Measurements from ENCODE around the gene TOP3B. TPM values are rescaled to one million over a fixed set of nuclear protein-coding genes. Genes with fewer than 3 reads are reported as not detected.

The TOP3B gene
- total RNA-seq, 2 experiments from 2014 or later = 82.6 to 98.7 TPM

DNA sequence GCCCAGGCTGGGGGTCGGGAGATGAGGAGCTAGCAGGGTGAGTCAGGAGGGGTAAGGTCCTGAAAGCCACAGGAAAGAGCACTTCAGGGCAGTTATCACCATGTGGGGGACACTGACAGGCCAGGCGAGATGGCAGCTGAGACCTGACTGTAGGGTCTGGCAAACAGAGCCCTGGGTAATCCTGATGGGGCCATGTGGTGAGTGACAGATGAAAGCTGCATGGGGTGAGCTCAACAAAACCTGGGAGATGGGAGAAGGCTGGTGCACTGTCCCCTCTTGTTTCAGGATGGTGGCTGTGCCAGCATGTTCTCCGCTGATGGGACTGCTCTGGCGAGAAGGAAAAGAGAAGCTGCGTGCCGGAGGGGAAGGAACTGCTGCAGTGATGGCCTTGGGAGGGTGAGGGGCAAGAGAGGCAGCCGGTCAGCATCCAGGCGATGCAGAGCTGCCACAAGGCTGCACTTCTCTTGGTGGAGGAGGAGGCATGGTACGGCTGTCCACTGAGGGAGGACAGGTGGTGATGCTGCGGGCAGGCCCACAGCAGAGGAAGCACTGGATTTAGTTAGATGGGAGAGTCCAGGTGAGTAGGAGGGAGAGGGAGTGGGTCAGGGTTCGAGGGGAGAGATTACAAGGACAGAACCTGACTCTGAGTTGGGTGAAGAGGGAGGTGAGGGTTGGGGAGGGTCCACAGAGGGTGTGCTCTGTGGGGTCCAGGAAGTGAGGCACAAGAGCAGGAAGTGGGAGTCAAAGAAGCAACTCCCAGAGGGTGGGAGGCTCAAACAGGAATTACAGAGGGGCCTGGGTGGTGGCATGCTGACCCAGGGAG lies 3.8 kb downstream of the TOP3B start:
- ChIA-PET CTCF (ENCODE audit: unreplicated experiment) (interaction anchor here (0.6 kb wide), 1 partner anchor 95 kb away, joined by 4 read pairs; no protein-coding TSS in a partner anchor), POLR2A (interaction anchor here (1.1 kb wide), 1 partner anchor 26 kb away, joined by 3 read pairs; no protein-coding TSS in a partner anchor)
- H3K4me1 ChIP-seq (ENCODE audit: insufficient read depth, low read length, poor library complexity, severe bottlenecking) = peaks cover 14% of the 10 kb centered on the region
- no peak overlapping the region for H3K4me2 ChIP-seq (ENCODE audit: low read length)
- no TSS peak for BruUV-seq (replicated peaks)
- H3K36me3 ChIP-seq (ENCODE audit: insufficient read depth, low read length) = peaks cover 31% of the 10 kb centered on the region
- TF ChIP-seq, protein P1, sequence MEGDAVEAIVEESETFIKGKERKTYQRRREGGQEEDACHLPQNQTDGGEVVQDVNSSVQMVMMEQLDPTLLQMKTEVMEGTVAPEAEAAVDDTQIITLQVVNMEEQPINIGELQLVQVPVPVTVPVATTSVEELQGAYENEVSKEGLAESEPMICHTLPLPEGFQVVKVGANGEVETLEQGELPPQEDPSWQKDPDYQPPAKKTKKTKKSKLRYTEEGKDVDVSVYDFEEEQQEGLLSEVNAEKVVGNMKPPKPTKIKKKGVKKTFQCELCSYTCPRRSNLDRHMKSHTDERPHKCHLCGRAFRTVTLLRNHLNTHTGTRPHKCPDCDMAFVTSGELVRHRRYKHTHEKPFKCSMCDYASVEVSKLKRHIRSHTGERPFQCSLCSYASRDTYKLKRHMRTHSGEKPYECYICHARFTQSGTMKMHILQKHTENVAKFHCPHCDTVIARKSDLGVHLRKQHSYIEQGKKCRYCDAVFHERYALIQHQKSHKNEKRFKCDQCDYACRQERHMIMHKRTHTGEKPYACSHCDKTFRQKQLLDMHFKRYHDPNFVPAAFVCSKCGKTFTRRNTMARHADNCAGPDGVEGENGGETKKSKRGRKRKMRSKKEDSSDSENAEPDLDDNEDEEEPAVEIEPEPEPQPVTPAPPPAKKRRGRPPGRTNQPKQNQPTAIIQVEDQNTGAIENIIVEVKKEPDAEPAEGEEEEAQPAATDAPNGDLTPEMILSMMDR (conservative IDR thresholded peaks at IDR 0.05; ENCODE audit: low read length) = no peak
- TF ChIP-seq EZH2phosphoT487 (IDR thresholded peaks at IDR 0.05; ENCODE audit: borderline replicate concordance, low read depth, low read length) = no peak
- no peak overlapping the region for H2AFZ ChIP-seq (ENCODE audit: low read length)
- no peak overlapping the region for H3K27ac ChIP-seq (ENCODE audit: low read depth, low read length, poor library complexity, severe bottlenecking)
- H3K9me3 ChIP-seq (ENCODE audit: low read length) = no peaks in the 10 kb centered on the region
- DNase-seq (ENCODE audit: low spot score) = no peak
- H4K20me1 ChIP-seq (ENCODE audit: insufficient read depth, low read length) = peaks cover 4% of the 10 kb centered on the region; the same call in 1 of the 2 replicates
- H3K4me3 ChIP-seq (ENCODE audit: low read depth, low read length, poor library complexity, severe bottlenecking) = no peak overlapping the region
- H3K79me2 ChIP-seq (ENCODE audit: insufficient read depth, low read depth, low read length) = peaks cover 21% of the 10 kb centered on the region
- intact Hi-C loops (cut with micrococcal nuclease; ENCODE audit: unreplicated experiment) = no loop called here
- H3K9me2 ChIP-seq (ENCODE audit: insufficient read depth, low read length) = no peaks in the 10 kb centered on the region

DNA sequence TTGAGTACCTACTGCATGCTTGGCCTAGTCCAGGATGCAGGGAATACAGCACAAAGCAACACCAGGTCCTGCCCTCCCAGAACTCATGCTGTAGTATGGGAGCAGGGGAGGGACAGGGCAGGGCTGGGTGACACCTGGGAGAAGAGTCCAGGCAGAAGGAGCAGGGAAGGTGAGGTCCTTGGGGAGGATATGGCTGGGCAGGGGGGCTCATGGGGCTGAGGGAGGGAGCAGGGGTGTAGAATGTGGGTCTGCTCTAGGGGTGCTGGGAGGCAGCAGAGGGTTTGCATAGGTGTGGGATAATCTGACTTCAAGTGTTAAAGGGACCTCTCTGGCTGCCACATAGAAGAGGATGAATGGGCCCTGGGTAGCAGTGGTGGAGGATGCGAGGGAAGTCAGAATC lies 4.8 kb downstream of the TOP3B start:
- no peak overlapping the region for H3K4me3 ChIP-seq (ENCODE audit: low read depth, low read length, poor library complexity, severe bottlenecking)
- no peak overlapping the region for H3K27ac ChIP-seq (ENCODE audit: low read depth, low read length, poor library complexity, severe bottlenecking)
- H2AFZ ChIP-seq (ENCODE audit: low read length) = no peak overlapping the region
- ChIA-PET CTCF (ENCODE audit: unreplicated experiment) (no interaction called here), POLR2A (interaction anchor here (0.6 to 1.1 kb wide), 2 partner anchors 8 to 25 kb away, joined by 3 to 7 read pairs; no protein-coding TSS in a partner anchor)
- H4K20me1 ChIP-seq (ENCODE audit: insufficient read depth, low read length) = peaks cover 4% of the 10 kb centered on the region; the same call in 1 of the 2 replicates
- no peak overlapping the region for H3K4me2 ChIP-seq (ENCODE audit: low read length)
- no peak for TF ChIP-seq EZH2phosphoT487 (IDR thresholded peaks at IDR 0.05; ENCODE audit: borderline replicate concordance, low read depth, low read length)
- TF ChIP-seq, protein P1 (conservative IDR thresholded peaks at IDR 0.05; ENCODE audit: low read length) = no peak
- no peaks in the 10 kb centered on the region for H3K9me2 ChIP-seq (ENCODE audit: insufficient read depth, low read length)
- no peaks in the 10 kb centered on the region for H3K9me3 ChIP-seq (ENCODE audit: low read length)
- H3K36me3 ChIP-seq (ENCODE audit: insufficient read depth, low read length) = peaks cover 41% of the 10 kb centered on the region
- no TSS peak for BruUV-seq (replicated peaks)
- intact Hi-C loops (cut with micrococcal nuclease; ENCODE audit: unreplicated experiment) = no loop called here
- DNase-seq (ENCODE audit: low spot score) = no peak
- H3K79me2 ChIP-seq (ENCODE audit: insufficient read depth, low read depth, low read length) = peaks cover 21% of the 10 kb centered on the region
- H3K4me1 ChIP-seq (ENCODE audit: insufficient read depth, low read length, poor library complexity, severe bottlenecking) = peaks cover 14% of the 10 kb centered on the region

DNA sequence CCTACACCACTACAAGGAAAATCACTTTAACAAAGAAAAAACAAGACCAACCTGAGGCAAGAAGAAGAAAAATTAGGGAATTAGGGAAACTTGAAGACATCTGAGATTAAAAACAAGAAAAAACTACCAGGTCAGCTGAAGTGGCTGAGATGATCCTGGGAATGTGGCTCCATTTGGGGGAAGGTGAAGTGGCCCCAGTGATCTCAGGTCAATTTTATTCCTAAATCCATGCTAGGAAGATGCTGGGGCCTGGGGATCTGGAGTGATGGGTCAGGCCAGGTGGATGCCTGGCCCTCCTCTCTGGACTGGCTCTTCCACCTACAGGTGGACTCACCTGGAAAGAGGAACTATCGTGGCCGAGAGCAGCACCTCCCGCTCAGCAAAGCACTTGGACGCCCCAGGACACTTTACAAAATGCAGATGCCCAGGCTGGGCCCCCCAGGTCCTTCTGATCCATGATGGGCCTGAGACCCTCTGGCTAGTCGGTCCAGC lies 6.7 kb downstream of the TOP3B start:
- no peaks in the 10 kb centered on the region for H3K9me3 ChIP-seq (ENCODE audit: low read length)
- H3K79me2 ChIP-seq (ENCODE audit: insufficient read depth, low read depth, low read length) = peaks cover 4% of the 10 kb centered on the region; the same call in 1 of the 2 replicates
- no TSS peak for BruUV-seq (replicated peaks)
- no peak for TF ChIP-seq EZH2phosphoT487 (IDR thresholded peaks at IDR 0.05; ENCODE audit: borderline replicate concordance, low read depth, low read length)
- TF ChIP-seq, protein P1 (conservative IDR thresholded peaks at IDR 0.05; ENCODE audit: low read length) = no peak
- H3K9me2 ChIP-seq (ENCODE audit: insufficient read depth, low read length) = no peaks in the 10 kb centered on the region
- intact Hi-C loops (cut with micrococcal nuclease; ENCODE audit: unreplicated experiment) = no loop called here
- DNase-seq (ENCODE audit: low spot score) = no peak
- no peak overlapping the region for H3K27ac ChIP-seq (ENCODE audit: low read depth, low read length, poor library complexity, severe bottlenecking)
- no peaks in the 10 kb centered on the region for H4K20me1 ChIP-seq (ENCODE audit: insufficient read depth, low read length)
- H3K4me3 ChIP-seq (ENCODE audit: low read depth, low read length, poor library complexity, severe bottlenecking) = no peak overlapping the region
- no peak overlapping the region for H2AFZ ChIP-seq (ENCODE audit: low read length)
- peaks cover 3% of the 10 kb centered on the region for H3K4me1 ChIP-seq (ENCODE audit: insufficient read depth, low read length, poor library complexity, severe bottlenecking)
- peaks cover 60% of the 10 kb centered on the region for H3K36me3 ChIP-seq (ENCODE audit: insufficient read depth, low read length)
- no peak overlapping the region for H3K4me2 ChIP-seq (ENCODE audit: low read length)
- CTCF ChIA-PET (ENCODE audit: unreplicated experiment) = no interaction called here
- POLR2A ChIA-PET = no interaction called here
